ENCODE results near the gene SCAMP4.

Gene SCAMP4

DNA sequence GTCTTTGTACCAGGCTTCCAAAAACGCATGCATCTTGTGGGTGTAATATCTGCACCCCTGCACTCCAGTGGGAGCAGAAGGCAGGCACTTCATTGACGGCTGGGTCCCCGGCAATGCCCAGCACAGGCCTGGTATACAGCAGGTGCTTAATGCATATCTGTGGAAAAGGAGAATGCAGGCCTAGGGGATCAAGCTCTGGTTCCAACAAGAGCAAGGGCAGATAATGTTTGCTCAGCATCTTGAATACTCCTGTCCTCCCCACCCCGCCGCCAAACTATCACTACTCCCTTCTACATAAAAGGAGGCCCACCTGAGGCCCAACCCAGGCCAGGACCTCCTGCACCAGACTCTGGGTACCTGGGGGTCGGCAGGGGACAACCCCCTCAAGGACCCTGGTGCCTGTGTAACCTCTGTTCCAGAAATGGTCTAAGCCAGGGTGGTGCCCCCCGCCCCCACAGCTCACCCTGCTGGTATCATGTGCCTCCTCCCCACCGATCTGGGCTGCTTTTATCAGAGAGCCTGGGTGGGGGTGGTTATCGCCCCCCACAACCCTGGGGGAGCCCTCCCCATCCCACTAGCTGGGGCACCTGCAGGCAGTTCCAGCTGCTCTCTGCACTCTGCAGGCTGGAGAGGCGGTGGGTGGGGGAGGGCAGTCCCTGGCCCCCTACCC, 46.7 kb upstream of the SCAMP4 start:
- TF ChIP-seq POLR2AphosphoS5 (IDR thresholded peaks at IDR 0.05; ENCODE audit: low read depth, low read length) (no peak), TAF1 (IDR thresholded peaks at IDR 0.05; ENCODE audit: borderline replicate concordance, insufficient read depth, low read length) (no peak), FOXP2 (optimal IDR thresholded peaks at IDR 0.05; ENCODE audit: borderline replicate concordance, extremely low read depth, extremely low read length, insufficient read depth) (no peak), SIN3A (IDR thresholded peaks at IDR 0.05; ENCODE audit: borderline replicate concordance, insufficient read depth, low read length) (no peak)
- TF ChIP-seq, protein P1, sequence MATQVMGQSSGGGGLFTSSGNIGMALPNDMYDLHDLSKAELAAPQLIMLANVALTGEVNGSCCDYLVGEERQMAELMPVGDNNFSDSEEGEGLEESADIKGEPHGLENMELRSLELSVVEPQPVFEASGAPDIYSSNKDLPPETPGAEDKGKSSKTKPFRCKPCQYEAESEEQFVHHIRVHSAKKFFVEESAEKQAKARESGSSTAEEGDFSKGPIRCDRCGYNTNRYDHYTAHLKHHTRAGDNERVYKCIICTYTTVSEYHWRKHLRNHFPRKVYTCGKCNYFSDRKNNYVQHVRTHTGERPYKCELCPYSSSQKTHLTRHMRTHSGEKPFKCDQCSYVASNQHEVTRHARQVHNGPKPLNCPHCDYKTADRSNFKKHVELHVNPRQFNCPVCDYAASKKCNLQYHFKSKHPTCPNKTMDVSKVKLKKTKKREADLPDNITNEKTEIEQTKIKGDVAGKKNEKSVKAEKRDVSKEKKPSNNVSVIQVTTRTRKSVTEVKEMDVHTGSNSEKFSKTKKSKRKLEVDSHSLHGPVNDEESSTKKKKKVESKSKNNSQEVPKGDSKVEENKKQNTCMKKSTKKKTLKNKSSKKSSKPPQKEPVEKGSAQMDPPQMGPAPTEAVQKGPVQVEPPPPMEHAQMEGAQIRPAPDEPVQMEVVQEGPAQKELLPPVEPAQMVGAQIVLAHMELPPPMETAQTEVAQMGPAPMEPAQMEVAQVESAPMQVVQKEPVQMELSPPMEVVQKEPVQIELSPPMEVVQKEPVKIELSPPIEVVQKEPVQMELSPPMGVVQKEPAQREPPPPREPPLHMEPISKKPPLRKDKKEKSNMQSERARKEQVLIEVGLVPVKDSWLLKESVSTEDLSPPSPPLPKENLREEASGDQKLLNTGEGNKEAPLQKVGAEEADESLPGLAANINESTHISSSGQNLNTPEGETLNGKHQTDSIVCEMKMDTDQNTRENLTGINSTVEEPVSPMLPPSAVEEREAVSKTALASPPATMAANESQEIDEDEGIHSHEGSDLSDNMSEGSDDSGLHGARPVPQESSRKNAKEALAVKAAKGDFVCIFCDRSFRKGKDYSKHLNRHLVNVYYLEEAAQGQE (IDR thresholded peaks at IDR 0.05; ENCODE audit: insufficient read depth in 1 of 2, low read depth in 2 of 2, low read length in 2 of 2) = no peak

DNA sequence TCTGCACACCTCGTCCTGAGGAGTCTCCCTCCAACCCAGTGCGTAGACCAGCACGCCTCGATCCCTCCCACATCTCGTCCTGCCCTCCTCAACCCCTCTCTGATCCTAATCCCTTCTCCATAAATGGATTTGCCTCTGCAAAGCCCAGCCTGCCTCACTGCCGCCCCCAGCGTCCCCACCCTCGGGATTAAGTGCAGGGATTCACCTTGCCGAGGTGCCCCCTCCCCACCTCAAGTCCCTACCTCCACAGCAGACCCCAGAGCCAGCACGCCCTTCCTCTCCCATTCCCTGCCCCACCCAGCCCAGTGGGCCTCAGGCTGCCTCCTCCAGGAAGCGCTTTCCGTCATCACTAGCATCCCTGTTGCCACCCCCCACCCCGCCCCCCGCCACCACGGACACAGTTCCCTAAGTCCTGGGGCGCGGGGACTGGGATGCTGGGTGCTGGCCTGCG, 45.8 kb upstream of the SCAMP4 start:
- TF ChIP-seq, protein P1 (IDR thresholded peaks at IDR 0.05; ENCODE audit: insufficient read depth in 1 of 2, low read depth in 2 of 2, low read length in 2 of 2) = no peak
- TF ChIP-seq TAF1 (IDR thresholded peaks at IDR 0.05; ENCODE audit: borderline replicate concordance, insufficient read depth, low read length) (no peak), POLR2AphosphoS5 (IDR thresholded peaks at IDR 0.05; ENCODE audit: low read depth, low read length) (no peak)

DNA sequence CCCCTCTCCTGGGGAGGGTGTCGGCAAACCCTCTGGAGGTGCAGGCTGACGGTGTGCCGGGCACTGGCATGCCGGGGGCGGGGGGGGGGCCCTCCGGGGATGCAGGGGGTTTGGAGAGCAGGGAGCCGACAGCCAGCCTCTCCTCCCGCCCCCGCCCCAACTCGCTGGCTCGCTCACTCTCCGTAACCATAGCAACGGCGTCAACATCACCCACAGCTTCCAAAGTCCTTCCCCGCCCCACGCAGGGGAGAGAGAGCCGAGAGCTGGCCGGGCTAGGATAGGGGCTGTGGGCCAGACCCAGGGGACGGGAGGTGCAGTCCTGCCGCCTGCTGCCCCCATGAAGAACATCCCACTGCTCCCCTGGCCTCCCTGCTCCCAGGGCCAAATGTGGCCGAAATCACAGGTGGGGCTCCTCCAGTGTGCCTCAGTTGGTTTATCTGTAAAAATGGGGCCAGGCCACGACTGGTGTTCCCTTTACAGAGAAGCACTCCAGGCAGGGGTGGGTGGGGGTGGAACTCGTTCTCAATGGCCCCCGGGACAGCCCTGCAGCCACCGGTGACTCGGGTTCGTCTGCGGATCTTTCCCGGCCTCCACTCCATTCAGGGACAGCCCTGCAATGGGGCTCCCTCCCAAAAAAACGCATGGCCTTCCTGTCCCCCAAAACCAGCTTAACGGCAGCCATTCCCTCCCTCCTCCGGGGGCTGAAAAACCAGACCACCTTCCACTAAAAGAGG, 45.0 kb upstream of the SCAMP4 start:
- TF ChIP-seq POLR2AphosphoS5 (IDR thresholded peaks at IDR 0.05; ENCODE audit: low read depth, low read length) (no peak), FOXP2 (optimal IDR thresholded peaks at IDR 0.05; ENCODE audit: borderline replicate concordance, extremely low read depth, extremely low read length, insufficient read depth) (no peak), TAF1 (IDR thresholded peaks at IDR 0.05; ENCODE audit: borderline replicate concordance, insufficient read depth, low read length) (no peak), SIN3A (IDR thresholded peaks at IDR 0.05; ENCODE audit: borderline replicate concordance, insufficient read depth, low read length) (no peak)
- TF ChIP-seq, protein P1 (IDR thresholded peaks at IDR 0.05; ENCODE audit: insufficient read depth in 1 of 2, low read depth in 2 of 2, low read length in 2 of 2) = no peak

DNA sequence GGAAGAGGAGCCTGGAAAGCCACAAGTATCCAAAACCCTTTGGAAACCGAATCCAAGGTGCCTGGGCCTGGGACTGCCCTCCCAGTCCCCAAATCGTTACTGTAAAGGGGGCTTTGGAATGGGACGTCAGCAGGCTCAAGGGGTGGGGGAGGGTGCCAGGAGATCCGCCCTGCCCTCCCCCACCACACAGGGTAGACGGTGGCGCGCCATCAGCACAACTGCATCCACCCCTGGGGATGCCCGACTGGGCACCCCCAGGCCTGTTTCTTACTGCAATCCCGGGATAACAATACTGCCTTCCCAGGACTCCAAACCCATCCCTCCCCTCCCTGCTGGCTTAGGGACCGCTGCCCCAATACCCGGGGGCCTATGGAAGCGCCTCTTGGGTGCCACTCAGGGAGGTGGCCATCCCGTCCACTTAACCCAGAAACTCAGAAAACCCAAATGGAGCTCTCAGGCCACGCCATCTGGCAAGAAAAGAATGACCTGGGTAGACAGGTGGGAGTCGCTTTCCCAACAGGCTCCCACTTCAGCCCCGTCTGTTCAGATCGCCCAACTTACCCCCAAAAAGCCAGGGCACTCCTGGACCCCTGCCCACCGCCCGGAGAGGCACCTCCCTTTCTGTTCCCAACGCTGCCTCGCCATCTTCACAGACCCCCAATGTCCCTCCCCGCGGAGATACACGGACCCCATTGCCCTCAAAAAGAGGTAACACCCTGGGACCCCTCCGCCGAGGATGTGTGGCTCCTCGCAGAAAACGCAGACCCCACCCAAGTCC, 44.2 kb upstream of the SCAMP4 start:
- TF ChIP-seq TAF1 (IDR thresholded peaks at IDR 0.05; ENCODE audit: borderline replicate concordance, insufficient read depth, low read length) = no peak
- TF ChIP-seq SIN3A (IDR thresholded peaks at IDR 0.05; ENCODE audit: borderline replicate concordance, insufficient read depth, low read length) = no peak
- TF ChIP-seq, protein P1 (IDR thresholded peaks at IDR 0.05; ENCODE audit: insufficient read depth in 1 of 2, low read depth in 2 of 2, low read length in 2 of 2) = no peak
- no peak for TF ChIP-seq FOXP2 (optimal IDR thresholded peaks at IDR 0.05; ENCODE audit: borderline replicate concordance, extremely low read depth, extremely low read length, insufficient read depth)
- no peak for TF ChIP-seq POLR2AphosphoS5 (IDR thresholded peaks at IDR 0.05; ENCODE audit: low read depth, low read length)
